GM19099 (cell line): Measurements from ENCODE around the gene FOXS1.

Experiments used
- POLR2A ChIP-seq: IDR thresholded peaks from 3 replicates; pipeline ENCODE4 v1.6.1; 2011; ENCODE audit warnings: low read depth; ENCODE audit not compliant: insufficient read length; ENCODE audit errors: extremely low read depth

The FOXS1 gene

GRCh38 chr20:31803552-31804291, 41.7 kb downstream of the FOXS1 start:
- no peak for TF ChIP-seq POLR2A

- TF ChIP-seq POLR2A, result no peak
Observed at GRCh38 chr20:31801508-31801907, 43.9 kb downstream of the FOXS1 start.

GRCh38 chr20:31797364-31797763, 48.0 kb downstream of the FOXS1 start:
- no peak for TF ChIP-seq POLR2A
